Panc1 (cell line): ENCODE measurements around the gene MYO18A.

Experiments used
- POLR2AphosphoS5 ChIP-seq: IDR thresholded peaks from 2 replicates; pipeline ENCODE4 v1.6.1; 2012; ENCODE audit warnings: mild to moderate bottlenecking, low read depth, low read length, moderate library complexity
- REST ChIP-seq, 2 experiments: IDR thresholded peaks; 2 replicates each; pipeline ENCODE4 v1.6.1; 2011 to 2012; ENCODE audit warnings: low read depth in 2 of 2, control low read depth in 1 of 2, low read length in 1 of 2, mild to moderate bottlenecking in 1 of 2, moderate library complexity in 1 of 2; ENCODE audit not compliant: insufficient read depth in 1 of 2
- TF ChIP-seq, protein P1 (sequence below): fragments of 450-650 bp; IDR thresholded peaks from 2 replicates; pipeline ENCODE4 v1.5.1; 2017; ENCODE audit warnings: mild to moderate bottlenecking

GRCh38 chr17:29107933-29108822 lies 72.0 kb downstream of the MYO18A start:
- no peak for TF ChIP-seq REST (IDR thresholded peaks at IDR 0.05; ENCODE audit: insufficient read depth in 1 of 2, low read depth in 2 of 2, low read length in 1 of 2)
- TF ChIP-seq, protein P1, sequence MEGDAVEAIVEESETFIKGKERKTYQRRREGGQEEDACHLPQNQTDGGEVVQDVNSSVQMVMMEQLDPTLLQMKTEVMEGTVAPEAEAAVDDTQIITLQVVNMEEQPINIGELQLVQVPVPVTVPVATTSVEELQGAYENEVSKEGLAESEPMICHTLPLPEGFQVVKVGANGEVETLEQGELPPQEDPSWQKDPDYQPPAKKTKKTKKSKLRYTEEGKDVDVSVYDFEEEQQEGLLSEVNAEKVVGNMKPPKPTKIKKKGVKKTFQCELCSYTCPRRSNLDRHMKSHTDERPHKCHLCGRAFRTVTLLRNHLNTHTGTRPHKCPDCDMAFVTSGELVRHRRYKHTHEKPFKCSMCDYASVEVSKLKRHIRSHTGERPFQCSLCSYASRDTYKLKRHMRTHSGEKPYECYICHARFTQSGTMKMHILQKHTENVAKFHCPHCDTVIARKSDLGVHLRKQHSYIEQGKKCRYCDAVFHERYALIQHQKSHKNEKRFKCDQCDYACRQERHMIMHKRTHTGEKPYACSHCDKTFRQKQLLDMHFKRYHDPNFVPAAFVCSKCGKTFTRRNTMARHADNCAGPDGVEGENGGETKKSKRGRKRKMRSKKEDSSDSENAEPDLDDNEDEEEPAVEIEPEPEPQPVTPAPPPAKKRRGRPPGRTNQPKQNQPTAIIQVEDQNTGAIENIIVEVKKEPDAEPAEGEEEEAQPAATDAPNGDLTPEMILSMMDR, result no peak
- no peak for TF ChIP-seq POLR2AphosphoS5
